ENCODE measurements around the gene GNB4.

DNA sequence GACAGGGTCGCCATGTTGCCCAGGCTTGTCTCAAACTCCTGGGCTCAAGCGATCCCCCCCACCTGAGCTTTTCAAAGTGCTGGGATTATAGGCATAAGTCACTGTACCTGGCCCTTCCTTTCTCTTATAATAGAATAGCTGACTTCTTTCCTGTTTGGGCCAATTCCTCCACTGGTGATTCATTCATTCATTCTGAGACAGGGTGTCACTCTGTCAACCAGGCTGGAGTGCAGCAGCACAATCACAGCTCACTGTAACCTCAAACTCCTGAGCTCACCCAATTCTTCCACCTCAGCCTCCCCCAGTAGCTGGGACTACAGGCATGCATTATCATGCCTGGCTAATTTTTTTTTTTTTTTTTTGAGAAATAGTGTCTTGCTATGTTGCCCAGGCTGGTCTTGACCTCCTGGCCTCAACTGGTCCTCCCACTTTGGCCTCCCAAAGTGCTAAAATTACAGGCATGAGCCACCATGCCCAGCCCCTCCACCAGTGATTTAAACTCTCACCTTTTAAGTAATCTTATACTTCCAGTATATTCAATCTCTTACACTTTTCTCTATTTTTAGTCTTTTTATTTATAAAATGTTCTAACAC, 20.9 kb downstream of the GNB4 start:
- TF ChIP-seq CTCF (IDR thresholded peaks at IDR 0.05; ENCODE audit: insufficient read depth, low read depth, low read length) (no peak), EZH2 (IDR thresholded peaks at IDR 0.05; ENCODE audit: insufficient read depth, low read length) (no peak)

All from astrocyte (in vitro differentiated cells and primary cell).